Measurements from ENCODE around the gene IRF4.

DNA sequence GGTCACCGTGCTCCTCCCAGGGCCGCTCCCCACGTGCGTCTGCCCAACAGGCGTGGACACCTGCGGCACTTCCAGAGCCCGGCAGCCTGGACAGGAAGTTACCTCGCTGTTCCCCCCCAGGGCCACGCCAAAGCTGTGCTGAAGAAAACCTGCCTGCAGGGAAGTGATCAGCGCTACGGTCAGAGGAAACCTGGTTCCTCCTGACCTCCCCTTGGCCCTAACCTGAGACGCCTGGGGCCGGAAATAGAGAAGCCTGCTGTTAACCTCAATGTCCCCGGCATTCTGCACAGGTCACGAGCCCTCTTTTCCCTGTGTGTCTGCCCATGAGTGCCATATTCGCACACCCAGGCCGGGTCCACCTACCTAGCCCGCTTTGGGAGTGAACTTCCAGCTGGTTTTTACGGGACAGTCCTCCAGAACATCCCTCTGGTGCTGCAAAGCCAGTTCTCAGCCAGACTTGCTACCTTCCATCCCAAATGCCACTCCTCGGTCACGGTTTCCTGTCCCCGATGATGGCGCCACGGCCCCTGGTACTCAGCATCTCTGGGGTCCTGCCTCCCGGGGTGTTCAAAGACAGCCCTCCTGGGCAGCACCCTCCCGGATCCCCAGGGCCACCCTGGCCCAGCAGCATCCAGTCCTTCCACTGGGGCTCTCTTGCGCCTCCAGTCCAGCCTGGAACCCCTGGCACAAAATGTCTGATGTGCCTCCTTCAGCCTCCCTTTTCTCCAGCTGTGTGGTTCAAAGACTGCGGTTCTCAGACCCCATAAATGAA, 12.0 kb upstream of the IRF4 start:
- TF ChIP-seq, protein P1, sequence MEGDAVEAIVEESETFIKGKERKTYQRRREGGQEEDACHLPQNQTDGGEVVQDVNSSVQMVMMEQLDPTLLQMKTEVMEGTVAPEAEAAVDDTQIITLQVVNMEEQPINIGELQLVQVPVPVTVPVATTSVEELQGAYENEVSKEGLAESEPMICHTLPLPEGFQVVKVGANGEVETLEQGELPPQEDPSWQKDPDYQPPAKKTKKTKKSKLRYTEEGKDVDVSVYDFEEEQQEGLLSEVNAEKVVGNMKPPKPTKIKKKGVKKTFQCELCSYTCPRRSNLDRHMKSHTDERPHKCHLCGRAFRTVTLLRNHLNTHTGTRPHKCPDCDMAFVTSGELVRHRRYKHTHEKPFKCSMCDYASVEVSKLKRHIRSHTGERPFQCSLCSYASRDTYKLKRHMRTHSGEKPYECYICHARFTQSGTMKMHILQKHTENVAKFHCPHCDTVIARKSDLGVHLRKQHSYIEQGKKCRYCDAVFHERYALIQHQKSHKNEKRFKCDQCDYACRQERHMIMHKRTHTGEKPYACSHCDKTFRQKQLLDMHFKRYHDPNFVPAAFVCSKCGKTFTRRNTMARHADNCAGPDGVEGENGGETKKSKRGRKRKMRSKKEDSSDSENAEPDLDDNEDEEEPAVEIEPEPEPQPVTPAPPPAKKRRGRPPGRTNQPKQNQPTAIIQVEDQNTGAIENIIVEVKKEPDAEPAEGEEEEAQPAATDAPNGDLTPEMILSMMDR (IDR thresholded peaks at IDR 0.05): no peak
- no peak for TF ChIP-seq EZH2 (IDR thresholded peaks at IDR 0.05)
